Astrocyte (in vitro differentiated cells and primary cell): ENCODE results near the gene ADAMTS12. TPM values are rescaled to one million over a fixed set of nuclear protein-coding genes. Genes with fewer than 3 reads are reported as not detected.
"Not testable (repeated sequence)": the region's sequence is repeated elsewhere in the genome, so short reads cannot be mapped to it uniquely, and the experiment has no call there.

Source experiments
- DNase-seq: peaks from one replicate; pipeline ENCODE4 v3.0.0-alpha.2; 2010; ENCODE audit warnings: low read depth
- FAIRE-seq: peaks from 2 replicates; lab custom pipeline; 2011; peaks lifted over from hg19 to GRCh38; lab: Jason Lieb, UNC
- H2AFZ ChIP-seq: 2 replicates; pipeline ENCODE4 v1.6.0; 2012; ENCODE audit warnings: low read depth, low read length, inconsistent platforms
- H3K27ac ChIP-seq: 2 replicates; pipeline ENCODE4 v1.5.1; 2011; ENCODE audit warnings: low read depth, low read length, inconsistent platforms
- H3K27me3 ChIP-seq: 2 replicates; pipeline ENCODE4 v1.6.0; 2011; ENCODE audit warnings: low read length, inconsistent platforms; ENCODE audit not compliant: insufficient read depth
- H3K36me3 ChIP-seq: 2 replicates; pipeline ENCODE4 v1.5.1; 2011; ENCODE audit warnings: low read length, inconsistent platforms; ENCODE audit not compliant: insufficient read depth
- H3K4me1 ChIP-seq: 2 replicates; pipeline ENCODE4 v1.5.1; 2011; ENCODE audit warnings: low read length, inconsistent platforms; ENCODE audit not compliant: insufficient read depth
- H3K4me2 ChIP-seq: 2 replicates; pipeline ENCODE4 v1.6.0; 2012; ENCODE audit warnings: low read length, inconsistent platforms
- H3K4me3 ChIP-seq: 2 replicates; pipeline ENCODE4 v1.5.1; 2011; ENCODE audit warnings: low read depth, mild to moderate bottlenecking, low read length, inconsistent platforms; ENCODE audit not compliant: insufficient read depth
- H3K79me2 ChIP-seq: 2 replicates; pipeline ENCODE4 v1.6.0; 2012; ENCODE audit warnings: mild to moderate bottlenecking, low read length, inconsistent platforms; ENCODE audit not compliant: insufficient read depth
- H3K9ac ChIP-seq: 2 replicates; pipeline ENCODE4 v1.6.0; 2012; ENCODE audit warnings: mild to moderate bottlenecking, low read length, inconsistent platforms
- H3K9me3 ChIP-seq: 2 replicates; pipeline ENCODE4 v1.5.1; 2012; ENCODE audit warnings: low read depth, mild to moderate bottlenecking, low read length, inconsistent platforms; ENCODE audit not compliant: insufficient read depth
- H4K20me1 ChIP-seq: 2 replicates; pipeline ENCODE4 v1.6.0; 2012; ENCODE audit warnings: low read length, inconsistent platforms; ENCODE audit not compliant: insufficient read depth
- H3K27ac Mint-ChIP-seq: one replicate; pipeline ENCODE4 v1.8.0; 2021; ENCODE audit warnings: mild to moderate bottlenecking, mixed read lengths; ENCODE audit not compliant: unreplicated experiment
- H3K27me3 Mint-ChIP-seq: one replicate; pipeline ENCODE4 v1.8.0; 2021; ENCODE audit warnings: low read depth, mixed read lengths; ENCODE audit not compliant: unreplicated experiment
- H3K36me3 Mint-ChIP-seq: one replicate; pipeline ENCODE4 v1.8.0; 2021; ENCODE audit warnings: low read depth, mixed read lengths; ENCODE audit not compliant: unreplicated experiment
- H3K4me1 Mint-ChIP-seq: one replicate; pipeline ENCODE4 v1.8.0; 2021; ENCODE audit warnings: low read depth, mixed read lengths; ENCODE audit not compliant: unreplicated experiment
- H3K4me3 Mint-ChIP-seq: one replicate; pipeline ENCODE4 v1.8.0; 2021; ENCODE audit warnings: mild to moderate bottlenecking, moderate library complexity, mixed read lengths; ENCODE audit not compliant: unreplicated experiment
- H3K9me3 Mint-ChIP-seq: one replicate; pipeline ENCODE4 v1.8.0; 2021; ENCODE audit warnings: mild to moderate bottlenecking, mixed read lengths; ENCODE audit not compliant: unreplicated experiment
- EZH2 ChIP-seq: IDR thresholded peaks from 2 replicates; pipeline ENCODE4 v1.6.1; 2012; ENCODE audit warnings: mild to moderate bottlenecking, low read length, inconsistent platforms; ENCODE audit not compliant: insufficient read depth
- total RNA-seq: library from RNA; stranded (reverse); gene quantifications from 2 replicates; pipeline ENCODE4 v1.2.1, GENCODE V29; 2021
- TF ChIP-seq, protein P1 (sequence below): IDR thresholded peaks from 2 replicates; pipeline ENCODE4 v1.5.1; 2011; ENCODE audit warnings: low read depth, mild to moderate bottlenecking, inconsistent platforms, low read length, moderate library complexity; ENCODE audit not compliant: insufficient read depth

The ADAMTS12 gene
- total RNA-seq, 1 donor from 2014 or later: 156 TPM

DNA sequence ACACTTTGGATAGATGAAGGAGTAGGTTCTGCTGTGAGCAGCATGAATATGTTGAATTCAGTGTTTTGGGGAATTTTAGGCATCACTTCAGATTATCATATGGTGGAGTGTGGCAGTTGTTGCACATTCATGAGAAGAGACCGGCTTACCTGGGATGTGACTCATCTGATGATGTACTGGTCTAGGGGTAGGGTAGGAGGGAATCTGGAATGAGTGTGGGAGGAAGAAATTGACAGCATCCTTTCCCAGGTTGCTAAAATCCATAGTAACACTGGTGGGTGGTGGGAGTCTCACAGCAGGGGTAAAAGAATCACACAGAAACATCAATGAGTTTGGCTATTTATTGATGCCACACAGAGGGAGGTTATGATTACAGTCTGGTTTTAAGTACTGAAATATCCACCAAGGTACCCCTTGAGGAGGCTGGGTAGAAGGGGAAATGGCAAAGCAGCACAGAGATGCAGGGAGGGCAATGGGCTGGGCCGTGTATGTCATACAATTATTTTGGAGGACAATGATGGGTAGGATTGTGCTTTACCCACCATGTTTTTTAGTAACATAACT, 368.5 kb downstream of the ADAMTS12 start:
- H3K36me3 ChIP-seq: peaks cover 19% of the 10 kb centered on the region
- Mint-ChIP-seq H3K4me3 (no peak overlapping the region), H3K4me1 (peaks cover 11% of the 10 kb centered on the region), H3K36me3 (peaks cover 15% of the 10 kb centered on the region), H3K9me3 (peaks cover 11% of the 10 kb centered on the region), H3K27ac (no peak overlapping the region), H3K27me3 (no peaks in the 10 kb centered on the region)
- H3K27ac ChIP-seq: no peak overlapping the region
- H3K27me3 ChIP-seq: no peaks in the 10 kb centered on the region
- no peak overlapping the region for H3K4me2 ChIP-seq
- FAIRE-seq (no peak), DNase-seq (no peak)
- no peaks in the 10 kb centered on the region for H3K4me1 ChIP-seq
- no peak overlapping the region for H3K4me3 ChIP-seq
- no peaks in the 10 kb centered on the region for H4K20me1 ChIP-seq
- no peak overlapping the region for H3K9ac ChIP-seq
- H3K9me3 ChIP-seq: no peaks in the 10 kb centered on the region
- no peaks in the 10 kb centered on the region for H3K79me2 ChIP-seq
- no peak overlapping the region for H2AFZ ChIP-seq
- TF ChIP-seq EZH2: no peak
- TF ChIP-seq, protein P1, sequence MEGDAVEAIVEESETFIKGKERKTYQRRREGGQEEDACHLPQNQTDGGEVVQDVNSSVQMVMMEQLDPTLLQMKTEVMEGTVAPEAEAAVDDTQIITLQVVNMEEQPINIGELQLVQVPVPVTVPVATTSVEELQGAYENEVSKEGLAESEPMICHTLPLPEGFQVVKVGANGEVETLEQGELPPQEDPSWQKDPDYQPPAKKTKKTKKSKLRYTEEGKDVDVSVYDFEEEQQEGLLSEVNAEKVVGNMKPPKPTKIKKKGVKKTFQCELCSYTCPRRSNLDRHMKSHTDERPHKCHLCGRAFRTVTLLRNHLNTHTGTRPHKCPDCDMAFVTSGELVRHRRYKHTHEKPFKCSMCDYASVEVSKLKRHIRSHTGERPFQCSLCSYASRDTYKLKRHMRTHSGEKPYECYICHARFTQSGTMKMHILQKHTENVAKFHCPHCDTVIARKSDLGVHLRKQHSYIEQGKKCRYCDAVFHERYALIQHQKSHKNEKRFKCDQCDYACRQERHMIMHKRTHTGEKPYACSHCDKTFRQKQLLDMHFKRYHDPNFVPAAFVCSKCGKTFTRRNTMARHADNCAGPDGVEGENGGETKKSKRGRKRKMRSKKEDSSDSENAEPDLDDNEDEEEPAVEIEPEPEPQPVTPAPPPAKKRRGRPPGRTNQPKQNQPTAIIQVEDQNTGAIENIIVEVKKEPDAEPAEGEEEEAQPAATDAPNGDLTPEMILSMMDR: no peak

DNA sequence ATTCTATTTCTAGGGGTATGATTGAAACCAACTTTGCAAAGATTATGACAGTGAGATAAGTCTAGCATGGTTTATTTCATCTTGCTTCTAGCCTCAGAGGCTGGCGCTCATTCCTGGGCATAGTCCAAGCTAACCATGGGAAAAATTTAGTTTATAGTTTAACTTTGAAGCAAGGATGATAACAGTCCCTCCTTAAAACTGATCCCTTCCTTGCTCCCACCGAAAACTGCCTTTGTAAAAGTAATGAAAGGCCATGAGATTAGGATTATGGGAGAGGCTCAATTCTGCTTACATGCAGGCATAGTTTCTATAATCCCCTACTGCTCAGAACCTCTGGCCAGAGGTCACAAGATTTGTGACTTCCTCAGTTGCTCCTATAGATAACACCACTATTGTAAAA, 375.4 kb downstream of the ADAMTS12 start:
- H3K27ac ChIP-seq: no peak overlapping the region
- no peaks in the 10 kb centered on the region for H3K79me2 ChIP-seq
- Mint-ChIP-seq H3K36me3 (peaks cover 2% of the 10 kb centered on the region), H3K9me3 (peaks cover 22% of the 10 kb centered on the region), H3K4me1 (no peaks in the 10 kb centered on the region), H3K27me3 (no peaks in the 10 kb centered on the region), H3K4me3 (no peak overlapping the region), H3K27ac (no peak overlapping the region)
- no peak overlapping the region for H3K4me3 ChIP-seq
- FAIRE-seq (no peak), DNase-seq (no peak)
- TF ChIP-seq EZH2: no peak
- TF ChIP-seq, protein P1: no peak
- no peak overlapping the region for H2AFZ ChIP-seq
- H3K36me3 ChIP-seq: no peaks in the 10 kb centered on the region
- H3K4me1 ChIP-seq: no peaks in the 10 kb centered on the region
- H3K9ac ChIP-seq: no peak overlapping the region
- H3K27me3 ChIP-seq: no peaks in the 10 kb centered on the region
- no peaks in the 10 kb centered on the region for H4K20me1 ChIP-seq
- H3K4me2 ChIP-seq: no peak overlapping the region
- no peaks in the 10 kb centered on the region for H3K9me3 ChIP-seq

DNA sequence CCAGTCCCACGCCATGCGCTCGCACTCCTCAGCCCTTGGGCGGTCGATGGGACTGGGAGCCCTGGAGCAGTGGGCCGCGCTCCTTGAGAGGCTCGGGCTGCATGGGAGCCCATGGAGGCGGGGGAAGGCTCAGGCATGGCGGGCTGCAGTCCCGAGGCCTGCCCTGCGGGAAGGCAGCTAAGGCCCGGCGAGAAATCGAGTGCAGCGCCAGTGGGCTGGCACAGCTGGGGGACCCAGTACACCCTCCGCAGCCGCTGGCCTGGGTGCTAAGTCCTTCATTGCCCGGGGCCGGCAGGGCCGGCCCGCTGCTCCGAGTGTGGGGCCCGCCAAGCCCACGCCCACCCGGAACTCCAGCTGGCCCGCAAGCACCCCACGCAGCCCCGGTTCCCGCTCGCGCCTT, 376.4 kb downstream of the ADAMTS12 start:
- not testable (repeated sequence) for H3K4me1 ChIP-seq, H3K9ac ChIP-seq, H3K27me3 Mint-ChIP-seq, H3K79me2 ChIP-seq, H3K4me3 ChIP-seq, H2AFZ ChIP-seq, H3K4me1 Mint-ChIP-seq, H3K27ac ChIP-seq, H3K4me3 Mint-ChIP-seq, H3K9me3 ChIP-seq, H3K36me3 ChIP-seq, H3K27ac Mint-ChIP-seq, H3K27me3 ChIP-seq, H4K20me1 ChIP-seq, FAIRE-seq, H3K4me2 ChIP-seq, DNase-seq, H3K36me3 Mint-ChIP-seq
- H3K9me3 Mint-ChIP-seq: peaks cover 21% of the 10 kb centered on the region
